ENCODE data around the gene TRPV3. TPM values are rescaled to one million over a fixed set of nuclear protein-coding genes. Genes with fewer than 3 reads are reported as not detected.

The TRPV3 gene
- total and polyA plus RNA-seq, 12 donors: 0.17 to 2.8 (median 1.1) TPM

DNA sequence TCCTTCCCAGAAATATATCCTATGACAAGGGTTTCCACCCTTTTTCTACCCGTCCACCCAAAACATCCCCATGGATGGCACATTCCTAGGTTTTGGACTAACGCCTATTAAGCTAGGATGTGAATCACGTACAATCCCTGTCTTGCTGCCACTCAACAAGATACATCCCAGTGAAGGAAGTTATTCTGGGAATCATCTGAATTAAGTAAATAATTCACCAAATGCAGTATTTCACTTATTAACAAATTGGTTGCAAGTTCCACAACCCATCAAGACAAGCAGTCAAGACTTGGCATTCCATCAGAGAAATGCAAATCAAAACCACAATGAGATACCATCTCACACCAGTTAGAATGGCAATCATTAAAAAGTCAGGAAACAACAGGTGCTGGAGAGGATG, 49.7 kb downstream of the TRPV3 start:
- Histone ChIP-seq H3K4me1 (peaks cover 6 to 20% (median 15%) of the 10 kb centered on the region in 9 donors), H3K9me3 (no peaks in the 10 kb centered on the region), H3K4me3 (no peak overlapping the region), H3K27ac (no peak overlapping the region), H3K36me3 (no peaks in the 10 kb centered on the region), H3K27me3 (no peaks in the 10 kb centered on the region)
- intact Hi-C loops (cut with DNase I): no loop called here
- DNase-seq: no peak
- WGBS, 2 donors: 78 to 82% methylated on average over 3 of the region's 3 CpGs
- ATAC-seq: no peak
- TF ChIP-seq, protein P1, sequence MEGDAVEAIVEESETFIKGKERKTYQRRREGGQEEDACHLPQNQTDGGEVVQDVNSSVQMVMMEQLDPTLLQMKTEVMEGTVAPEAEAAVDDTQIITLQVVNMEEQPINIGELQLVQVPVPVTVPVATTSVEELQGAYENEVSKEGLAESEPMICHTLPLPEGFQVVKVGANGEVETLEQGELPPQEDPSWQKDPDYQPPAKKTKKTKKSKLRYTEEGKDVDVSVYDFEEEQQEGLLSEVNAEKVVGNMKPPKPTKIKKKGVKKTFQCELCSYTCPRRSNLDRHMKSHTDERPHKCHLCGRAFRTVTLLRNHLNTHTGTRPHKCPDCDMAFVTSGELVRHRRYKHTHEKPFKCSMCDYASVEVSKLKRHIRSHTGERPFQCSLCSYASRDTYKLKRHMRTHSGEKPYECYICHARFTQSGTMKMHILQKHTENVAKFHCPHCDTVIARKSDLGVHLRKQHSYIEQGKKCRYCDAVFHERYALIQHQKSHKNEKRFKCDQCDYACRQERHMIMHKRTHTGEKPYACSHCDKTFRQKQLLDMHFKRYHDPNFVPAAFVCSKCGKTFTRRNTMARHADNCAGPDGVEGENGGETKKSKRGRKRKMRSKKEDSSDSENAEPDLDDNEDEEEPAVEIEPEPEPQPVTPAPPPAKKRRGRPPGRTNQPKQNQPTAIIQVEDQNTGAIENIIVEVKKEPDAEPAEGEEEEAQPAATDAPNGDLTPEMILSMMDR (IDR thresholded peaks at IDR 0.05): no peak

DNA sequence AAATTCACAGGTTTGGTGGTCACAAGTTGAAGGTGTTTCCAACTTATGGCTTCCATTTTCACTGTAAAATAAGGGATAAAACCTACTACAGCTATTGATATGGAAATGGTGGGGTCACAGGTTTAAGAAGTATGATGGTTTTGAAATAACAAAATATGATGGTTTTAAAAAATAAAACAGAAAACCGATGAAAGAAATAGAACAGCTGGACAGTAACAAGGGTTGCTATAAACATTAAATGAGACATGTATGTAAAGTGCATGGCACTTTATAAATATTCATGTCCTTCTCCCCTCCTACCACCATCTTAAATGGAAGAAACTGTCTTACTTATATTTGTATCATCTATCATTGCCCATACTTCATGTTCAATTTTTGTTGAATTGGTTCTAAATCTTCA, 50.5 kb downstream of the TRPV3 start:
- ATAC-seq: no peak
- Histone ChIP-seq H3K4me3 (no peak overlapping the region), H3K4me1 (peaks cover 3 to 12% (median 8%) of the 10 kb centered on the region in 9 donors), H3K27me3 (no peaks in the 10 kb centered on the region), H3K9me3 (no peaks in the 10 kb centered on the region), H3K36me3 (no peaks in the 10 kb centered on the region), H3K27ac (no peak overlapping the region)
- TF ChIP-seq, protein P1 (IDR thresholded peaks at IDR 0.05): no peak
- no peak for DNase-seq
- 76 to 81% methylated on average over 1 of the region's 1 CpG for WGBS, 2 donors
- intact Hi-C loops (cut with DNase I): no loop called here

DNA sequence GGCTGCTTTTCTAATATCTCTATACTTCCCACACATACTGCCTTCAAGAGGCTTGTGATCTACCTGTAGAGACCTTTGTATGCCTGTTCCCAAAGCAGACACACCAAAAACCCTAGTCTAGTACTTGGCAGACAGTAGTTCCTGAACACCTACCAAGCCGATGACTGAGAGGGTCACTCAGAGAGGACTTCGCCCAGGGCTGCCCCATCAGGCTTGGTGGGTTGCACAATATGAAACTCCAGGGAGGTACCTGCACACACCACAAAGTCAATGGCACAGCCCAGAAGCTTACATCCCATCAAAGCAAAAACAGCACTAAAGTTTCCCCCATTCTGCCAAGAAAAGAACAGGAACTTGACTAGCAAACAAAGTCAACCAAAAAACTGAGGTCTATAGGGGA, 51.6 kb downstream of the TRPV3 start:
- no peak for DNase-seq
- TF ChIP-seq, protein P1 (IDR thresholded peaks at IDR 0.05): no peak
- WGBS, 2 donors: 93 to 98% methylated on average over 2 of the region's 2 CpGs
- Histone ChIP-seq H3K4me1 (peaks cover 0 to 2% (median 0%) of the 10 kb centered on the region in 9 donors), H3K4me3 (no peak overlapping the region), H3K36me3 (no peaks in the 10 kb centered on the region), H3K27ac (no peak overlapping the region), H3K9me3 (peaks cover 0 to 3% (median 0%) of the 10 kb centered on the region in 11 donors), H3K27me3 (no peaks in the 10 kb centered on the region)
- ATAC-seq: no peak
- intact Hi-C loops (cut with DNase I): no loop called here

DNA sequence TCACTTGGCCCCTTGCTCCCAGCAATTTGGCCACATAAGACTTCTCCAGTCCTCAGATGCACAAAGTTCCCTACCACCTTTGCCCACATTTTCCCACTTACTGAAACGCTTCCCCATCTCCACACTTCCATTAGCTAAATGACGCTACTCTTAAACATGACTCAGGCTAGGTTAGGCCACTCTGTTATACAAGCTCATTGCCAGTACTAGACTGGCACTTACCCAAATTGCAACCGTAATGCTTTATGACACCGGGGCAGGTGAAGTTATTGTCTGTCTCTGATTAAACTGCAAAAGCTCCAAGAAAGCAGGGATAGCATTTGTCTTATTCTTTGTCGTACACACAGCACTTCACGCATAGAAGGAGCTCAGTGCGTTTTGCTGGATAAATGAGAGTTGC, 52.6 kb downstream of the TRPV3 start:
- Histone ChIP-seq H3K9me3 (peaks cover 0 to 11% (median 0%) of the 10 kb centered on the region in 11 donors), H3K4me3 (no peak overlapping the region), H3K27ac (no peak overlapping the region), H3K27me3 (no peaks in the 10 kb centered on the region), H3K36me3 (no peaks in the 10 kb centered on the region), H3K4me1 (no peaks in the 10 kb centered on the region)
- 88 to 90% methylated on average over 7 of the region's 7 CpGs for WGBS, 2 donors
- TF ChIP-seq, protein P1 (IDR thresholded peaks at IDR 0.05): no peak
- DNase-seq: no peak
- intact Hi-C loops (cut with DNase I): no loop called here
- ATAC-seq: no peak
